HG02938 (cell line): ENCODE data around the gene PCSK2.

ENCODE experiments used
- ATAC-seq: cut with Tn5 transposase; IDR thresholded peaks from one replicate; pipeline ENCODE4 v1.9.1; 2021; ENCODE audit warnings: mild to moderate bottlenecking, moderate library complexity; ENCODE audit not compliant: unreplicated experiment

PCSK2 gene

GRCh38 chr20:17391127-17391771, 164.4 kb downstream of the PCSK2 start:
- ATAC-seq = no peak

DNA sequence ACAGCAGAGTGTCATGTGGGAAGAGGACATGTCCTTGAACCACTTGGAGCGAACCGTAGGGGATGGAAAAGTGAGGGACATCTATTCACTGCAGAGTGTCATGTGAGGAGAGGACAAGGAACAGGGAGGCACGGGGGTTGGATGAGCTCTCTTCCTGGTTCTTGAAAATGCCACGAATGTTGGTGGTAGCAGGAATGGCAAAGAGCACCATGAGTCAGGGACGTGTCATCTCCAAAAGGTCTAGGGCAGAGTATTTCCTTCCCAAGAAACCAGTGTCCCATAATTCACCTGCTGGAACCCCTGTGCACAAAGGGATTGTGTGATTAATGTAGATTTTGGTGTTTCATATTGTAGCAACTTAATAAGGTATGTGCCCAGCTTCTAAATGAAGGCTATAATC, 167.6 kb downstream of the PCSK2 start:
- no peak for ATAC-seq

- no peak for ATAC-seq
These were observed 168.9 kb downstream of the PCSK2 start for GRCh38 chr20:17395729-17396128.

GRCh38 chr20:17399303-17399985, 172.6 kb downstream of the PCSK2 start:
- ATAC-seq = no peak

GRCh38 chr20:17403461-17403860, 176.6 kb downstream of the PCSK2 start:
- ATAC-seq = no peak

- ATAC-seq = no peak
These were observed 179.3 kb downstream of the PCSK2 start for GRCh38 chr20:17406051-17406590.

DNA sequence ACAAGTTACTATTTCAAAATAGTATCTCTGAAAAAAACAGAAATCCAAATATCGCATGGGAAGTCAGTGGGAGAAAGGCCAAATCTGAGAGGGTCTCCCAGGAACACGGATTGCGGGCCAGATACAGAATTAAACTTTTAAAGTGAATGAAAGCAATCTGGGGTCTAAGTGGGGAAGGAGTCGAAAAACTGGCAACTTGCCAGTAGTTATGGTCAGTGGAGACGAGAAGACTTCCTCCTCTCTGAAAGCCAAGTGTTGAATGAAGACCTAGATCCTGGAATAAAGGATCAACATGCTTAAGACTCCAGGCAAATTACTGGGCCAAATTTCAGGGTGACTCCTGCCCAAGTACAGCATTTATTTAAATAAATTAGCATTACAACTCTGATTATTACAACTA, 180.7 kb downstream of the PCSK2 start:
- ATAC-seq = no peak

GRCh38 chr20:17417225-17417624, 190.4 kb downstream of the PCSK2 start:
- no peak for ATAC-seq

- ATAC-seq = no peak
These were observed 191.9 kb downstream of the PCSK2 start for GRCh38 chr20:17418737-17419136.

DNA sequence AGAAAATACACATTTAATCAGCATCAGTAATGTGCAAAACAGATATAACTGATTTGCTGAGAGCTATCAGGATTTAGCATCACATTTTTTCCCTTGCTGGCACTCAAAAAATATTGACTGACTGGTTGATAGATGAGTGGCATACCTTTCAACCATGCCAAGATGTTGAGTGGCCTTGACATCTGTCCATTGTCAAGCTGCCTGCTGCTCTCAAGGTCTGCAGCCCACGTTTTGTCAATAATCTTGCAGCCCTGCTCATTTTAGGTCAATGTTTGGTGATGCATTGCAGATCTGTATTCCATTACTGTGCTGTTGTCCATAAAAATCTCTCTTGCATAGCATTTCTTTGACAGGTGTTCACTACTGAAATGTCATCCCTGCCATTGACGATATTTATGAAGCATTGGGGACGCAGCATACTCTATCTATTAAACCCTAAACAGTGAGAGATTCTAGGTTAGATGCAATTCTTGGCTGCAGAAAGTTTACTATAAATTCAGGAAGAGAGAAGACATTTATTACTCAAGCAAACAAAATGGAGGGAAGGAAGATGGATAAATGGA, 192.7 kb downstream of the PCSK2 start:
- no peak for ATAC-seq

DNA sequence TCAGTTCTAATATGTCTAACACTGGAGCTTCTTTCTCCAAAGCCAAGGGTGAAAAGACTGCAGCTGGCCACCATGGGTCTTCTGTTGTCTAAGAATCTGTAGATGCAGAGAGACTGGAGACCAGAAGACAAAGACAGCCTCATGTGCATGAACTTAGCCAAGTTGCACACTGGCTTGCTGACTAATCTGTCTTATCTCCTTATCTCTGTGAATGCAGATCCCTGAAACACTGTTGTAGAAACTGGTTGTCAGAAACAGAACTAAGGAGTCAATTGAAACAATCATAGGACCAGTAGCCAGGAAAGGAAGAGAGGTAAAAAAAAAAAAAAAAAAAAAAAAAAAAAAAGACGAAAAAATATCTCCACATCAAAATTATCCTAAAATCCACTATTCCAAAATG, 194.7 kb downstream of the PCSK2 start:
- no peak for ATAC-seq

- ATAC-seq = no peak
These were observed 196.9 kb downstream of the PCSK2 start for GRCh38 chr20:17423782-17424181.

DNA sequence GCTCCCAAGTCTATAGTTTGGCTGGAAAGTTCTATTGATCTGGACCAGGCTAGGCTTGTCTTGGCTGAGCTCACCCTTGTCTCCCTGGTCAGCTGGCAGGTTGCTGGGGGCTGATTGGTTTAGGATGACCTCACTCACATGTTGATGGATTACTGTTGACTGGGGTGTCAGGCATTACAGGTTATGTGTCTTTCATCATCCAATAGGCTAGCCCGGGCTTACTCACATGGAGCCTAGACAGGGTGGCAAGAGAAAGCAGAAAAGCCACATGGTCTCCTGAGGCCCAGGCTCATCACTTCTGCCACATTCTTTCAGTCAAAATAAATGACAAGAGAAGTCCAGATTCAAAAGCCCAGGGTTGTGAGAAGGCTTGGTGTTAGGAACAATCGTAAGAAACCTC, 200.8 kb downstream of the PCSK2 start:
- ATAC-seq = no peak

DNA sequence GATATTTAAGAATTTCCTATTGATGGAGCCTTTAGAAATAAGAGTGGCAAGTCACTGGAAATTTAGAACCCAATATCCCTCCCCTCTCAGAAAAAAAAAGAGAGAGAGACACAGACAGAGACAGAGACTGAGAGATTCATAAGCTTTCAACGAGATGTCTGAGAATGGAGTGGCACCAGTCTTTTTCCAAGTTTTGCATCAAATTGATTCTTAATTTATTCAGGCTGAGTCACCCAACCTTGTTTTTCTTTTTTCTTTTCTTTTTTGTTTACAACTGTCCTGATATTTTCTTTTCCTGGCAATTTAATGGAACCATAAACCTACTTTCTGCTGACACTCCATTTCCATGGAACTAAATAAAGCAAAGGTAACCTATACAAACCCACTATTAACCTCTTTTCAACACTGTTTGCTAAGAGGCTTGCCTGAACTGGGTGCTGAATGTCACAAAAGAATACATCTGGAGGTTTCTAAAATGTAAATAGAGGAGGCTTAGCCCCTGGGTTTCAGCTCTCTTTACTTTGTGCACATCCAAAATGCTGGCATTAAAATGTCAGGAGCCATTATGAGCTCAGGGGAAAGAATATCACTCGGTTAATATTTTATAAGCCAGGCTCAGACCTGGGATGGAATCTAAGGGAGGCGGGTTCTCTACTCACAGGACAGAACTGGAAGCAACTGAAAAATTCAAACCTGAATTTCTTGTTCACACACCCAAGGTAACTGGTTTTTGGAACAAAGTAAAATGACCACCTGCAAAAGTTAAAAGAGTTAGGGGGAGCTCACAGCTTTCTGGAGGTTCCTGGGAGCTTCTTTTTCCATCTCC, 203.5 kb downstream of the PCSK2 start:
- ATAC-seq = no peak

- ATAC-seq = peak; percentile 54
These were observed 205.0 kb downstream of the PCSK2 start for GRCh38 chr20:17431621-17432364.

- ATAC-seq = no peak
These were observed 209.8 kb downstream of the PCSK2 start for GRCh38 chr20:17436664-17437063.

DNA sequence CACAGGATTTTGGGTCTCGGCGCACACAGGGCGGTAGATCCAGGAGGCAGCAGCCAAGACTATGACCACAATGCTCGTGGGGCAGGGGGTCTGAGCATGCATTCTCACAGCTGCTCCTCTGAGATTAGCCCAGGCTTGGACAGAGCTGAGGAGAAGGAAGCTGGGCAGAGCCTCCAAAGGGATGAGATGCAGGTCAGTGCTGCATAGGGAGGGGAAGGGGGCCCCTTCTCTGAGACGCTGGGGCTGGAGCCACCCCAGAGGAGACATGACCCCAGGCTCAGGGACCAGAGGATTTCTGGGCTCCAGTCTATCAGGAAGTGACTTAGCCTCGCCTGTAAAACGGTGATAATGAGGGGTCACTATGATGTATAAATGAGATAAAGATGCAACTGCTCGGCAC, 210.4 kb downstream of the PCSK2 start:
- no peak for ATAC-seq

- ATAC-seq = no peak
These were observed 211.7 kb downstream of the PCSK2 start for GRCh38 chr20:17438436-17439039.

DNA sequence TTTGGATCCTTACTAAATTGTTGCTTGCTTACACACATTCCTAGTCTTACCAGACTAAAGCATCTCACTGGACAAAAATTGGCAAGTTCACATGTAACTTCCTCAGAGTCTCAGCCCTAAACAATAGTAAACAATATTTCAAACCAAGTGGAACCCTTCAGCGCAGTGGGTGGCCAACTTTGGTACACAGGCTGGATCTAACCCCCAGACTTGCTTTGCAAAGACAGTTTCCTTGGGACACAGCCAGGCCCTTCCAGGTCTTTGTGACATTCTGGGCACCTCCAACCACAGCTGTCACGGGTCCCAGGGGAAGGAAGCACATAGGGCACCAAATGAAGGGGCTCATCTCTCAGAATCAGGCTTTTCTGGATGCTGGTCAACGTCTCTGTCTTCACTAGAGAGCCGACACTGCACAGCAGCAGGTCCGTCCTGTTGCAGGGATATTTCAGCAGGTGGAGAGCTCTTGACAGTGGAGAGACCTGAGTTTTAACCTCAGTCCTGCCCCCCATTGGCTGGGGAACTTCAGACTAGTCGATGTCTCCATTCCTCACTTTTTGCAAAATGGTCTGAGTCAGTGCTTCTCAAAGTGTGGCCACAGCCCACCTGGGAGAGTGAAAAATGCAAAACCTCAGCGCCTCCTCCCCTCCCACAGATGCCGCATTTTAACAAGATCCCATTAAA, 212.9 kb downstream of the PCSK2 start:
- ATAC-seq = no peak

DNA sequence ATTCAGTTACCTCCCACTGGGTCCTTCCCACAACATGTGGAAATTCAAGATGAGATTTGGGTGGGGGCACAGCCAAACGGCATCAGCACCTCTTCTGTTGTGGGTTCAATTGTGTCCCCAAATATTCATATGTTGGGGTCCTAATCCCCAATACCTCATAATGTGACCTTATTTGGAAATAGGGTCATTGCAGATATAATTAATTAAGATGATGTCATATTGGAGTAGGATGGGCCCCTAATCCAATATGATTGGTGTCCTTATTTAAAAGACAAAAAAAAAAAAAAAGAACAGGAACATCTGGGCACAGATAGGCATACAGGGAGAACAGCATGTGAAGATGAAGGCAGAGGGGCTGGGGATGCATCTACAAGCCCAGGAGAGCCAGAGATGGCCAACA, 214.9 kb downstream of the PCSK2 start:
- ATAC-seq = no peak
